GM21717 (cell line): Measurements from ENCODE around the gene PUSL1.

ENCODE experiments used
- ATAC-seq: cut with Tn5 transposase; IDR thresholded peaks from one replicate; pipeline ENCODE4 v1.9.1; 2021; ENCODE audit warnings: mild to moderate bottlenecking, moderate library complexity; ENCODE audit not compliant: unreplicated experiment

Gene PUSL1

GRCh38 chr1:1293263-1294249 is 14.8 kb upstream of the PUSL1 start:
- ATAC-seq: no peak

- ATAC-seq: no peak
These were observed 14.0 kb upstream of the PUSL1 start for GRCh38 chr1:1294250-1294890.

- no peak for ATAC-seq
These were observed 13.1 kb upstream of the PUSL1 start for GRCh38 chr1:1295154-1295923.

GRCh38 chr1:1296070-1297061 is 12.0 kb upstream of the PUSL1 start:
- no peak for ATAC-seq

GRCh38 chr1:1297802-1298424 is 10.5 kb upstream of the PUSL1 start:
- ATAC-seq: no peak

GRCh38 chr1:1298861-1299685 is 9.3 kb upstream of the PUSL1 start:
- no peak for ATAC-seq

- no peak for ATAC-seq
These were observed 8.6 kb upstream of the PUSL1 start for GRCh38 chr1:1299686-1300351.

GRCh38 chr1:1300352-1300739 is 8.1 kb upstream of the PUSL1 start:
- no peak for ATAC-seq

- ATAC-seq: no peak
These were observed 6.4 kb upstream of the PUSL1 start for GRCh38 chr1:1302006-1302430.

GRCh38 chr1:1302951-1303509 is 5.4 kb upstream of the PUSL1 start:
- ATAC-seq: no peak

- no peak for ATAC-seq
These were observed 4.7 kb upstream of the PUSL1 start for GRCh38 chr1:1303736-1304135.

GRCh38 chr1:1304331-1305299 is 3.8 kb upstream of the PUSL1 start:
- no peak for ATAC-seq

- ATAC-seq: no peak
These were observed 2.9 kb upstream of the PUSL1 start for GRCh38 chr1:1305300-1306069.

GRCh38 chr1:1306070-1306660 is 2.2 kb upstream of the PUSL1 start:
- no peak for ATAC-seq

- no peak for ATAC-seq
These were observed 1.6 kb upstream of the PUSL1 start for GRCh38 chr1:1306661-1307260.
